Skeletal muscle satellite cell (primary cell): Measurements from ENCODE around the gene GRID1.

Experiments
- H3K27me3 ChIP-seq: 2 replicates; pipeline ENCODE4 v1.7.0; 2013; ENCODE audit warnings: low read length; ENCODE audit not compliant: control insufficient read depth, insufficient read depth
- H3K36me3 ChIP-seq: 2 replicates; pipeline ENCODE4 v1.7.0; 2013; ENCODE audit warnings: mild to moderate bottlenecking, control low read depth, low read length; ENCODE audit not compliant: insufficient read depth
- H3K4me1 ChIP-seq: 2 replicates; pipeline ENCODE4 v1.7.0; 2013; ENCODE audit warnings: low read length; ENCODE audit not compliant: control insufficient read depth, insufficient read depth
- H3K4me2 ChIP-seq: 2 replicates; pipeline ENCODE4 v1.7.0; 2013; ENCODE audit warnings: mild to moderate bottlenecking, low read length
- H3K4me3 ChIP-seq: 2 replicates; pipeline ENCODE4 v1.7.0; 2013; ENCODE audit warnings: low read length
- H3K9ac ChIP-seq: 2 replicates; pipeline ENCODE4 v1.7.0; 2013; ENCODE audit warnings: mild to moderate bottlenecking, low read depth, low read length, moderate library complexity
- H3K9me3 ChIP-seq: replicated peaks from 2 replicates; pipeline ENCODE4 v1.7.0; 2013; ENCODE audit warnings: mild to moderate bottlenecking, control low read depth, low read length

The GRID1 gene

GRCh38 chr10:86200867-86201266, 165.7 kb downstream of the GRID1 start:
- Histone ChIP-seq H3K27me3 (no peaks in the 10 kb centered on the region), H3K4me1 (no peaks in the 10 kb centered on the region), H3K9ac (no peak overlapping the region), H3K36me3 (no peaks in the 10 kb centered on the region), H3K9me3 (no peaks in the 10 kb centered on the region), H3K4me2 (no peak overlapping the region), H3K4me3 (no peak overlapping the region)

GRCh38 chr10:86200269-86200668, 166.3 kb downstream of the GRID1 start:
- Histone ChIP-seq H3K36me3 (no peaks in the 10 kb centered on the region), H3K4me3 (no peak overlapping the region), H3K4me2 (no peak overlapping the region), H3K9ac (no peak overlapping the region), H3K9me3 (no peaks in the 10 kb centered on the region), H3K27me3 (no peaks in the 10 kb centered on the region), H3K4me1 (no peaks in the 10 kb centered on the region)

GRCh38 chr10:86199041-86199440, 167.6 kb downstream of the GRID1 start:
- Histone ChIP-seq H3K4me2 (no peak overlapping the region), H3K4me1 (no peaks in the 10 kb centered on the region), H3K27me3 (no peaks in the 10 kb centered on the region)

GRCh38 chr10:86198271-86198670, 168.3 kb downstream of the GRID1 start:
- H3K27me3 ChIP-seq, result no peaks in the 10 kb centered on the region
- no peak overlapping the region for H3K9ac ChIP-seq
- no peak overlapping the region for H3K4me2 ChIP-seq
- no peaks in the 10 kb centered on the region for H3K36me3 ChIP-seq
- no peaks in the 10 kb centered on the region for H3K4me1 ChIP-seq
- H3K9me3 ChIP-seq, result no peaks in the 10 kb centered on the region
- H3K4me3 ChIP-seq, result no peak overlapping the region

More at GRCh38 chr10:86199041-86199440, 167.6 kb downstream of the GRID1 start:
- Histone ChIP-seq H3K4me3 (no peak overlapping the region), H3K9ac (no peak overlapping the region), H3K36me3 (no peaks in the 10 kb centered on the region), H3K9me3 (no peaks in the 10 kb centered on the region)

- H3K4me3 ChIP-seq, result no peak overlapping the region
- H3K36me3 ChIP-seq, result no peaks in the 10 kb centered on the region
Measured at GRCh38 chr10:86197166-86197790, 169.3 kb downstream of the GRID1 start.

GRCh38 chr10:86195521-86196157, 171.0 kb downstream of the GRID1 start:
- Histone ChIP-seq H3K4me3 (no peak overlapping the region), H3K36me3 (no peaks in the 10 kb centered on the region), H3K4me2 (no peak overlapping the region), H3K27me3 (no peaks in the 10 kb centered on the region), H3K4me1 (no peaks in the 10 kb centered on the region), H3K9me3 (no peaks in the 10 kb centered on the region), H3K9ac (no peak overlapping the region)

More at GRCh38 chr10:86197166-86197790, 169.3 kb downstream of the GRID1 start:
- no peak overlapping the region for H3K4me2 ChIP-seq
- no peaks in the 10 kb centered on the region for H3K4me1 ChIP-seq
- H3K9ac ChIP-seq, result no peak overlapping the region
- no peaks in the 10 kb centered on the region for H3K9me3 ChIP-seq
- H3K27me3 ChIP-seq, result no peaks in the 10 kb centered on the region

GRCh38 chr10:86194684-86195083, 171.9 kb downstream of the GRID1 start:
- no peaks in the 10 kb centered on the region for H3K27me3 ChIP-seq
- H3K36me3 ChIP-seq, result no peaks in the 10 kb centered on the region
- no peak overlapping the region for H3K9ac ChIP-seq
- no peak overlapping the region for H3K4me2 ChIP-seq
- H3K4me1 ChIP-seq, result no peaks in the 10 kb centered on the region
- no peaks in the 10 kb centered on the region for H3K9me3 ChIP-seq
- no peak overlapping the region for H3K4me3 ChIP-seq

- H3K9me3 ChIP-seq, result no peaks in the 10 kb centered on the region
- H3K27me3 ChIP-seq, result no peaks in the 10 kb centered on the region
- no peak overlapping the region for H3K4me2 ChIP-seq
- no peak overlapping the region for H3K9ac ChIP-seq
- no peak overlapping the region for H3K4me3 ChIP-seq
- H3K36me3 ChIP-seq, result no peaks in the 10 kb centered on the region
- H3K4me1 ChIP-seq, result no peaks in the 10 kb centered on the region
Measured at GRCh38 chr10:86193841-86194240, 172.8 kb downstream of the GRID1 start.

GRCh38 chr10:86192691-86193090, 173.9 kb downstream of the GRID1 start:
- H3K9me3 ChIP-seq, result no peaks in the 10 kb centered on the region
- H3K27me3 ChIP-seq, result no peaks in the 10 kb centered on the region
- H3K4me1 ChIP-seq, result no peaks in the 10 kb centered on the region
- H3K4me2 ChIP-seq, result no peak overlapping the region
- H3K4me3 ChIP-seq, result no peak overlapping the region
- H3K36me3 ChIP-seq, result no peaks in the 10 kb centered on the region
- H3K9ac ChIP-seq, result no peak overlapping the region

- Histone ChIP-seq H3K4me2 (no peak overlapping the region), H3K27me3 (no peaks in the 10 kb centered on the region), H3K9ac (no peak overlapping the region), H3K4me1 (no peaks in the 10 kb centered on the region), H3K4me3 (no peak overlapping the region), H3K36me3 (no peaks in the 10 kb centered on the region), H3K9me3 (no peaks in the 10 kb centered on the region)
Measured at GRCh38 chr10:86192147-86192546, 174.4 kb downstream of the GRID1 start.

- H3K27me3 ChIP-seq, result no peaks in the 10 kb centered on the region
- H3K9me3 ChIP-seq, result no peaks in the 10 kb centered on the region
- H3K4me2 ChIP-seq, result no peak overlapping the region
- no peak overlapping the region for H3K4me3 ChIP-seq
- no peak overlapping the region for H3K9ac ChIP-seq
- H3K4me1 ChIP-seq, result no peaks in the 10 kb centered on the region
- no peaks in the 10 kb centered on the region for H3K36me3 ChIP-seq
Measured at GRCh38 chr10:86191686-86192085, 174.9 kb downstream of the GRID1 start.

GRCh38 chr10:86191166-86191565, 175.4 kb downstream of the GRID1 start:
- H3K9ac ChIP-seq, result no peak overlapping the region
- no peaks in the 10 kb centered on the region for H3K4me1 ChIP-seq
- no peak overlapping the region for H3K4me3 ChIP-seq
- H3K4me2 ChIP-seq, result no peak overlapping the region
- H3K27me3 ChIP-seq, result no peaks in the 10 kb centered on the region
- no peaks in the 10 kb centered on the region for H3K36me3 ChIP-seq
- no peaks in the 10 kb centered on the region for H3K9me3 ChIP-seq
